Stomach (tissue), 9 donors: ENCODE measurements around the gene EPHB6. TPM values are rescaled to one million over a fixed set of nuclear protein-coding genes. Genes with fewer than 3 reads are reported as not detected.

Source experiments
- DNase-seq, 2 donors: peaks; one replicate each; pipeline versions ENCODE4 v3.0.0 to v3.0.0-alpha.2; 2013 to 2019
- H3K27ac ChIP-seq, 5 donors: fragments of 200-600 bp in 4 of 5; sonication (generic) in 4 of 5; one replicate each; pipeline ENCODE4 v1.5.1; 2013 to 2019; ENCODE audit warnings: mild to moderate bottlenecking in 1 of 5, moderate library complexity in 1 of 5
- H3K27me3 ChIP-seq, 3 donors: fragments of 200-600 bp; sonication (generic); one replicate each; pipeline ENCODE4 v1.5.1; 2017 to 2019; ENCODE audit warnings: mixed run types in 1 of 3
- H3K36me3 ChIP-seq, 4 donors: fragments of 200-600 bp; sonication (generic); 1 replicate in 3 of 4; 2 replicates in 1 of 4; pipeline ENCODE4 v1.5.1; 2016 to 2019
- H3K4me1 ChIP-seq, 4 donors: fragments of 200-600 bp; sonication (generic); one replicate each; pipeline ENCODE4 v1.5.1; 2016 to 2019
- H3K4me3 ChIP-seq, 4 donors: fragments of 200-600 bp; sonication (generic) in 3 of 4; one replicate each; pipeline ENCODE4 v1.5.1; 2016 to 2019; ENCODE audit warnings: mild to moderate bottlenecking in 1 of 4
- H3K9me3 ChIP-seq, 4 donors: fragments of 200-600 bp; sonication (generic); one replicate each; pipeline ENCODE4 v1.5.1; 2016 to 2019
- EP300 ChIP-seq: sonication (generic); formaldehyde crosslinking; IDR thresholded peaks from one replicate; pipeline ENCODE4 v1.6.1; 2017; ENCODE audit warnings: antibody characterized with exemption
- POLR2A ChIP-seq, 4 donors: fragments of 450-650 bp; IDR thresholded peaks; one replicate each; pipeline ENCODE4 v1.6.1; 2016; ENCODE audit warnings: antibody characterized with exemption in 4 of 4, control low read depth in 2 of 4, mild to moderate bottlenecking in 1 of 4, moderate library complexity in 1 of 4
- POLR2AphosphoS5 ChIP-seq, 3 donors: sonication (generic); formaldehyde crosslinking; IDR thresholded peaks; one replicate each; pipeline ENCODE4 v1.6.1; 2016; ENCODE audit warnings: antibody characterized with exemption in 3 of 3
- WGBS, 5 donors: extraction: QIAGEN DNeasy Blood & Tissue Kit in 3 of 5; methylation state at CpG; one replicate each; pipeline versions ENCODE4 v1.1.5 to v1.1.7; 2013 to 2018; 5-methylcytosine and 5-hydroxymethylcytosine counted together
- intact Hi-C: fragments of 100-400 bp; cut with DNase I; formaldehyde crosslinking; loops from one replicate; pipeline ENCODE4 v1.15.1; 2023; ENCODE audit warnings: low total_unique reads
- polyA plus RNA-seq, 3 donors: library from polyadenylated mRNA; stranded (reverse); fragments of 200-250 nt; gene quantifications; one replicate each; pipeline ENCODE4 v1.2.3, GENCODE V29; 2013
- total RNA-seq, 5 donors: library from RNA; depleted of rRNA; stranded (reverse); fragments of >200 nt; gene quantifications; one replicate each; pipeline versions ENCODE4 v1.1.0 to v1.2.3, GENCODE V29; 2014 to 2016
- TF ChIP-seq, protein P1 (sequence below), 7 experiments: fragments of 450-650 bp in 4 of 7; fragments of 200-600 bp in 3 of 7; sonication (generic) in 3 of 7; IDR thresholded peaks; one replicate each; pipeline ENCODE4 v1.5.1; 2016 to 2019; ENCODE audit warnings: antibody characterized with exemption in 7 of 7, control low read depth in 2 of 7, mild to moderate bottlenecking in 1 of 7
- donor health status: healthy with polysubstance abuse.
- donor health status: Bipolar disorder and iron deficiency.
- donor health status: healthy.

Gene EPHB6
- total and polyA plus RNA-seq, 8 donors, result 5.4 to 23.1 (median 8.1) TPM

DNA sequence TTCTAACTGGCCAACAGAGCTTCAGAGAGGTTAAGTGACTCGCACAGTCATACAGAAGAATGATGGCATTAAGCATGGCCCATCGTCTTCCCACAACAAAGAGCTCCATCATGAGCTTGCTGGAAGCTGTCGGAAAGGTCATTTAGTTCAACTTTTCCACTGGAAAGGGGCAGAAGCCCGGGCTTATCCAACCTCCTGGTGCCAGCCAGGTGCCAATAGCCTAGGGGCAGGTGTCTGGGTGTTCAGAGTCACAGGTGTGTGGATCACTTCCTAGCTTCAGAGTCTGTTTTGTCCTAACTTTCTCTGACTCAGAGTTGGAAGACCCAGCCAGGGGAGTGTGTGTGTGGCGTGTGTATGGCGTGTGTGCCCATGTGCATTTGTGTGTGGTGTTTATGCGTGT is 32.0 kb downstream of the EPHB6 start:
- H3K4me1 ChIP-seq, result peaks cover 0 to 12% (median 10%) of the 10 kb centered on the region in 4 donors
- H3K36me3 ChIP-seq, result no peaks in the 10 kb centered on the region
- intact Hi-C loops, result no loop called here
- H3K27ac ChIP-seq, result no peak overlapping the region
- DNase-seq, result peak in 1 of 2 donors; percentile 8
- 70 to 83% (median 74%) methylated on average over 7 of the region's 7 CpGs for WGBS, 5 donors
- no peaks in the 10 kb centered on the region for H3K9me3 ChIP-seq
- no peak overlapping the region for H3K4me3 ChIP-seq
- H3K27me3 ChIP-seq, result peaks cover 0 to 34% (median 0%) of the 10 kb centered on the region in 3 donors
- TF ChIP-seq, protein P1, sequence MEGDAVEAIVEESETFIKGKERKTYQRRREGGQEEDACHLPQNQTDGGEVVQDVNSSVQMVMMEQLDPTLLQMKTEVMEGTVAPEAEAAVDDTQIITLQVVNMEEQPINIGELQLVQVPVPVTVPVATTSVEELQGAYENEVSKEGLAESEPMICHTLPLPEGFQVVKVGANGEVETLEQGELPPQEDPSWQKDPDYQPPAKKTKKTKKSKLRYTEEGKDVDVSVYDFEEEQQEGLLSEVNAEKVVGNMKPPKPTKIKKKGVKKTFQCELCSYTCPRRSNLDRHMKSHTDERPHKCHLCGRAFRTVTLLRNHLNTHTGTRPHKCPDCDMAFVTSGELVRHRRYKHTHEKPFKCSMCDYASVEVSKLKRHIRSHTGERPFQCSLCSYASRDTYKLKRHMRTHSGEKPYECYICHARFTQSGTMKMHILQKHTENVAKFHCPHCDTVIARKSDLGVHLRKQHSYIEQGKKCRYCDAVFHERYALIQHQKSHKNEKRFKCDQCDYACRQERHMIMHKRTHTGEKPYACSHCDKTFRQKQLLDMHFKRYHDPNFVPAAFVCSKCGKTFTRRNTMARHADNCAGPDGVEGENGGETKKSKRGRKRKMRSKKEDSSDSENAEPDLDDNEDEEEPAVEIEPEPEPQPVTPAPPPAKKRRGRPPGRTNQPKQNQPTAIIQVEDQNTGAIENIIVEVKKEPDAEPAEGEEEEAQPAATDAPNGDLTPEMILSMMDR (IDR thresholded peaks at IDR 0.05), result no peak
- TF ChIP-seq POLR2A (IDR thresholded peaks at IDR 0.05), result no peak
- no peak for TF ChIP-seq POLR2AphosphoS5 (IDR thresholded peaks at IDR 0.05)
- no peak for TF ChIP-seq EP300

DNA sequence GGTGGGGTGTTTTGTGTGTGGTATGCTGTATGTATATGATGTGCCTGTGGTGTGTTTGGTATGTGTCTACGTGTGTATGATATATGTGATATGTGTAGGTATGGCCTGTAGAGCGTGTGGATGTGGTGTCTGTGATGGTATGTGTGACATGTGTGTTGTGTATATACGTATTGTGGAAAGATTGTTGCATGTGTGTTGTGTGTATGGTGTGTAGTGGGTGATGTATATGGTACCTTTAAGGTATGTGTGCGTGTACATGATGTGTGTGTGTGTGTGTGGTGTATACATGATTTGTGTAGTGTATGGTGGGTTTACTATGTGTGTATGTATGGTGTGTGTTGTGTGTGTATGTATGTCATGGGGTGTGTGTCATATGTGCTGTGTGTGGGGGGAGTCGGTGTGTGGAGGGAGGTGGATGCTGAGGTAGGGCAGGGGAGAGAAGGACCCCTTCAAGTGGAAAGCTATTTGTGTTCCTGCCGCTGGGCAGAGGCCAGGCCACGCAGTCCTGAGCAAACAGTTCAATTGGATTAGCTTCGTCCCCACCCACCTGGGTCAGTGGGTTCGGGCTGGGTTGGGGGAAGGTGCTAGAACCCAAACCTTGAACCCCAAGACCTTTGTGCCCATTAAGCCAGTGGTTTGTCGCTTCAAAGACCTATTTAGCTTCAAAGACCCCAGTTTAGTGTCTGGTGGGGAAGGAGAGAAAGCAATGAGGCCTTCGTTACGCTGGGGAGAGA is 32.6 kb downstream of the EPHB6 start:
- WGBS, 5 donors, result 70 to 82% (median 78%) methylated on average over 12 of the region's 12 CpGs
- Histone ChIP-seq H3K4me1 (peaks cover 0 to 12% (median 10%) of the 10 kb centered on the region in 4 donors), H3K27ac (no peak overlapping the region), H3K27me3 (peaks cover 0 to 34% (median 0%) of the 10 kb centered on the region in 3 donors), H3K9me3 (no peaks in the 10 kb centered on the region), H3K36me3 (no peaks in the 10 kb centered on the region), H3K4me3 (no peak overlapping the region)
- DNase-seq, result peak in 1 of 2 donors; percentile 20
- TF ChIP-seq, protein P1 (IDR thresholded peaks at IDR 0.05), result no peak
- TF ChIP-seq EP300, result no peak
- TF ChIP-seq POLR2AphosphoS5 (IDR thresholded peaks at IDR 0.05), result no peak
- no peak for TF ChIP-seq POLR2A (IDR thresholded peaks at IDR 0.05)
- intact Hi-C loops, result no loop called here

DNA sequence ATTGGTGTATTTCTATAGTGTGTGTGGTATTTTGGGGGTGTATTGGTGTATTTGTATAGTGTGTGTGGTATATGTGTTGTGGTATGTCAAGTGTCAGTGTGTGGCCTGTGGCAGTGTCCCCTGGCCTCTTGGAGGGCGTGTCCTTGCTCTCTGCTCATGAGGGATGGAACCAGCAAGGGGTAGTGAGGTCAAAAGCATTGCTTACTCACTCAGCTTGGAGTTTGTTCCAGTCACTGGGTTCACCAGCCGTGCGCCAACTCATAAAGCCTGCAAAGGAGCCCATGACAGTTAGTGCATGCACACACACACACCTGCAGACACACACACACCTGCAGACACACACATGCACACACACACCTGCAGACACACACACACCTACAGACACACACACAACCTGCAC is 34.9 kb downstream of the EPHB6 start:
- Histone ChIP-seq H3K27ac (no peak overlapping the region), H3K27me3 (peaks cover 0 to 31% (median 0%) of the 10 kb centered on the region in 3 donors), H3K9me3 (no peaks in the 10 kb centered on the region), H3K4me1 (peaks cover 0 to 8% (median 6%) of the 10 kb centered on the region in 4 donors), H3K4me3 (no peak overlapping the region), H3K36me3 (no peaks in the 10 kb centered on the region)
- DNase-seq, result peak in 1 of 2 donors; percentile 18
- no peak for TF ChIP-seq POLR2A (IDR thresholded peaks at IDR 0.05)
- no peak for TF ChIP-seq POLR2AphosphoS5 (IDR thresholded peaks at IDR 0.05)
- TF ChIP-seq, protein P1 (IDR thresholded peaks at IDR 0.05), result no peak
- no peak for TF ChIP-seq EP300
- intact Hi-C loops, result no loop called here
- 50 to 70% (median 60%) methylated on average over 1 to 3 of the region's 3 CpGs for WGBS, 5 donors

DNA sequence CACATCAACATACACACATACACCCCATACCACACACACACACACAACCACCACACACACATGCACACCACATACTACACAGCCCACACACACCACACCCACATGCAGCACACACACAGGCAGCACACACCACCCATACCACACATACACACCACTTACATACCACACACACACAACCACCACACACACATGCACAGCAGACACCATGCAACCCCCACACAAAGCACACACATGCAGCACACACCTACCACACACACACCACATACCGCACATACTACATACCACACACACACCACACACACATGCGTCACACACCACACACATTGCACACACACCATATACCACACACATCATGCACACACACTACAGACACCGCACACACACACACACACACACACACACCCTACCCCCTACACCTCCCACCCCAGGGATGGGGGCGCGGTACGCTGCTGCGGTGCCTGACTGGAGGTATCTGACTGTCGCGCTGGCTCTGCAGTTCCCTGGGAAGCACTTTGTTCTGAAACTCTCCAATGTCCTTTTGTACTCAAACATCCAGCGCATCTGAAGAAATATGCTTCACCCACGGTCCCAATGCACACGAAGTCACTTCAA is 36.1 kb downstream of the EPHB6 start:
- WGBS, 5 donors, result 77 to 87% (median 84%) methylated on average over 12 of the region's 12 CpGs
- Histone ChIP-seq H3K9me3 (no peaks in the 10 kb centered on the region), H3K4me3 (no peak overlapping the region), H3K4me1 (peaks cover 0 to 4% (median 0%) of the 10 kb centered on the region in 4 donors), H3K36me3 (no peaks in the 10 kb centered on the region), H3K27me3 (peaks cover 0 to 31% (median 0%) of the 10 kb centered on the region in 3 donors), H3K27ac (no peak overlapping the region)
- intact Hi-C loops, result no loop called here
- DNase-seq, result no peak
- TF ChIP-seq, protein P1 (IDR thresholded peaks at IDR 0.05), result no peak
- TF ChIP-seq POLR2A (IDR thresholded peaks at IDR 0.05) (no peak), POLR2AphosphoS5 (IDR thresholded peaks at IDR 0.05) (no peak), EP300 (no peak)
